GM21360 (cell line): ENCODE results near the gene TEKT1.

Source experiments
- ATAC-seq: cut with Tn5 transposase; IDR thresholded peaks from one replicate; pipeline ENCODE4 v1.9.1; 2021; ENCODE audit warnings: mild to moderate bottlenecking, moderate library complexity; ENCODE audit not compliant: unreplicated experiment

Gene TEKT1

DNA sequence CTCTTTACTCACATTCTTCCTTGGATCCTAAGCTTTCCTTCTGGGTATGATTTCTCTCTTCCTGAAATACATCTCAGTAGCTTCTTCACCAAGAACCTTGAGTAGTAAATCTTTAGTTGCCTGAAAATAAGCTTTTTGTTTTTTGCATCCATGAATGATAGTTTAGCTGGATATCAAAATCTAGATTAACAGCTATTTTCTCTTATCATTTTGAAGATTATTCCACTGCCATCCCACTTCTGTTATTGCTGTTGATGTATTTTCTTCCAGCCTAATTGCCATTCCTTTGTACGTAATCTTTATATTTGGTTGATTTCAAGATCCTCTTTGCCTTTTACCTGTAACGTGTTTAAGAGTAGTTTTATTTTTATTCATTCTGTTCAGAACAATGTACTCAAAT, 63.1 kb downstream of the TEKT1 start:
- no peak for ATAC-seq

DNA sequence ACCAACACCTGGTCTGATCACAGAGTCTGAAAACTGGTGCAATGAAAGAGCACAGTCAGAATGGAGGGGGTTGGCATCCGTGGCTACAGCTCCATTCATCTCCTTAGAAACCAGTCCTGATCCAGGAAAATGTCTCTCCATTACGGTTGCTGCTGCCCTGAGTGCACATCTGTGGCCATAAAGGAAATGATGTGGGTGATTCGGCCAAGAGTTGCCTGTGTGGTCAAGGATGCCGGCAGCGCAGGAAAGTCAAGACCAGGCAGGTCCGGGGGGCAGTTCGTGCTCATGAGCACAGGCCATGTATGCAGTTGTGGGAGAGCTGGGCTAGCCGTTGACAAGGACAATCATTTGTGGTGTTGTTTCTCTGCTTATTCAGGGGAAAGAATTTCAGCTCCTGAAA, 69.8 kb downstream of the TEKT1 start:
- no peak for ATAC-seq

DNA sequence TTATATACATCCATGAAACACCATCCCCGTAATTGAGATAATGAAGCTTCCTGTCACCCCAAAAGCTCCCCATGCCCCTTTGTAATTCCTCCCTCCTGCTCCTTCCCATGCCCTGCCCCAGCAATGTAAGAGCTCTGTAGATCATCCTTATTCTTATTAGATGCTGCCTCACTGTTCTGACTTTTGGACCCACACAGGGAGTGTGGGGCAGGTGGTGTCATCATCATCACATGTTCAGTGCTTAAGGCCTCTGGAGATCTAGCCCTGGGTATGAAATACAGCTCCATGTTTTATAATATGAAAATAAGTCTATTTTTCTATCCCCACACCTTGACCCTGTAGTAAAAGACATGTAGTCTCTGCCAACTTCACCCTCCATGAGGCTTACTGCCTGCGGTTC, 73.8 kb downstream of the TEKT1 start:
- no peak for ATAC-seq

DNA sequence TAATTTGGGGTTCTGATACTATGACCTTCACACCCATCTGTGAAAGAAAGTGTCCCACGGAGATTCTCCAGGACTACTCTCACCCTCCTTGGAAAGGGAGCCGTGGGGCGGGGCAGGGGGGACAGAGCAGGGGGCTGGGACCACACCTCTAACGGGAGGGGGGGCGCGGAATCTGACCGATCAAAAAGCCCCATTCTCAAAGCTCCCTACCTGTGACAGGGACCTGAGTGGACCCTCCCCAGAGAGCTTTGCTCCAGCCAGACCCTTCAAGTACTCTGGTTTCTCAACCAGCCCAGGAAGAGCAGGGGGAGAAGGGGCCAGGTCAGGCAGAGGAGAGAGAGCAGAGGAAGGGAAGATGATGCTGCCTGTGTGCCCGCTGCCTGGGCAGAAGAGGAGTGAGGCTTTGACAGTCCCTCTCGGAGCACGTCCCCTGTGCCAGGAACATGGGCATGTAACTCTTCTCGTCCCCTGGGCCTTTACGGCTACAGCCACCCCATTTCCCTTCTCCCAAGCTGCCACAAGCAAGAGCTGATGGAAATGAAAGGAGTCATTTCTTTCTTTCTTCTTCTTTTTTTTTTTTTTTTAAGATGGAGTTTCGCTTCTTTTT, 75.0 kb downstream of the TEKT1 start:
- ATAC-seq, result no peak

DNA sequence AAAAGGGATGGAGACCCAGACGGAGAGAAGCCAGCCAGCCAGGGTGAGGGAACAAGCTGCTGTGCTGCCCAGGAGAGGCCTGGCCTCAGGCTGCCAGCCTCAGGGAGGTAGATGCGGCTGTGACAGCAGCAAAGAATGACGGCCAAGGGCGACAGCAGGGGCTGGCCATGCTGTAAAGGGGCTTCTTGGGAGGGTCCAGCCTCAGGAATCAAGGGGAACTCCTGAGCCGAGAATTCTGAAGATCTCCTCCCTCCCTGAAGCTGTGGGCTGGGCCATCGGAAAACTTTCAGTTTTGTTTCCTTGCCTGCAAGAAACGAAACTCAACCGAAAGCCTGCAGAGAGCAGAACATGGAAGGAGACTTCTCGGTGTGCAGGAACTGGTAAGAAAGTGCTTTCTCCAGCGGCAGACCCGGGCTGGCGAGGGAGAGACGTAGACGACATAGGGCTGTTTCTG, 75.8 kb downstream of the TEKT1 start, which contains the start of gene XAF1:
Gene XAF1 (plus strand): TSS at position 316 of the 454 bp plus-strand sequence. CDS start 33 bp downstream, at position 349.
- ATAC-seq, result no peak

DNA sequence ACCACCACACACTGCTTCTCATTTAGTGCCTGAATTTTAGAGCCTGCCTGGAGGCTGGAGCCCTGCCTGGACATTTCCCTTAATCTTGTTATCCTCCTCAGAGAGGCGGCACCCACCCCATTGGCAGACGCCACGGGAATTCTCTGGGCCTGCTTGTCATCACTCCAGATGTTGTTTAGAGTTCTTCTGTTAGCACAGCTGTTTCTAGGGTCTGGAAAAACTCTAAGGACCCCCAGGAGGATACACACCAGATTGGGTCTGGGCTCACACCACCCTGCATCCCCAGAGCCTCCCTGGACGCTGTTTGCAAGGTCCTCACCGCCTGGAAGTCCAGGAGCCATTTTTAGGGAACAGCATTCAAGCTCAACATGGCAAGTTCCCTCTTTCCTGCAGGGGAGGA, 76.2 kb downstream of the TEKT1 start:
- ATAC-seq, result no peak

DNA sequence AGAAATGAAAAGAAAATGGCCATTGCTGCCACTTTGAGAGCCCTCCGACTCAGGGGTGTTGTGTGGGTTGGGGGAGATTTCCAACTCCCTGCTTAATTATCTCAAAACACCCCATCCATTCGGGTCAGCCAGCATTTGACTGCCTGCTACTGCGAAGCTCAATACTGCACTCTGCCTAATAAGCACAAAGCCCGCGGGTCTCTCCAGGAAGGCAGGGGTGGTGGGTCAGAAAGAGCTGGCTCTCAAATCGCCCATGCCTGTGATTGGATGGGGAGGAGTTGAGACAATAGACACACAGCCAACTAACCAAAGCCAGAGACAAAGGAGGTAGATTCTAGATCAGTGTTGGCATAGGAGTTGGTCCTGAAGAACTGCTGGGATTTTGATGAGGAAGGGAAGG, 78.0 kb downstream of the TEKT1 start:
- ATAC-seq, result no peak

DNA sequence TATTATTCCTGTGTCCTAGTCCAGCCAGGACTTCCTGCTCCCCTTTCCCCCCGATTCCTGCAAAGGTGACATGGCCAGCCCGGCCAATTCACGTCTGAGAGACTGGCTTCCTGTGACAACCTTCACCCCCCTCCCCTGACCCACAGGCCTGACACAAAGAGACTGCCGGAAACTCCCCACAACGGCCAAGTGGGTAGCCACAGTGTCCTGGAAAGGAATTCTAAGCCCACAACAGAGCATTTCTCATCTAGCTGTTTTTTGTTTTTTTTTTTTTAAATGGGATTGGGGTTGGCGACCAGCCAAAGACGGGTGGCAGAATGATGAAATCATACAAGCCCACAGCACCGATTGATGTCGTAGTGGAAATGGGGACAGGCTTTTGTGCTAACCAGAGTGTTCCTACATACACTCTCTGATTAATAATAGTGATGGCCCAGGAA, 78.5 kb downstream of the TEKT1 start:
- ATAC-seq, result no peak

DNA sequence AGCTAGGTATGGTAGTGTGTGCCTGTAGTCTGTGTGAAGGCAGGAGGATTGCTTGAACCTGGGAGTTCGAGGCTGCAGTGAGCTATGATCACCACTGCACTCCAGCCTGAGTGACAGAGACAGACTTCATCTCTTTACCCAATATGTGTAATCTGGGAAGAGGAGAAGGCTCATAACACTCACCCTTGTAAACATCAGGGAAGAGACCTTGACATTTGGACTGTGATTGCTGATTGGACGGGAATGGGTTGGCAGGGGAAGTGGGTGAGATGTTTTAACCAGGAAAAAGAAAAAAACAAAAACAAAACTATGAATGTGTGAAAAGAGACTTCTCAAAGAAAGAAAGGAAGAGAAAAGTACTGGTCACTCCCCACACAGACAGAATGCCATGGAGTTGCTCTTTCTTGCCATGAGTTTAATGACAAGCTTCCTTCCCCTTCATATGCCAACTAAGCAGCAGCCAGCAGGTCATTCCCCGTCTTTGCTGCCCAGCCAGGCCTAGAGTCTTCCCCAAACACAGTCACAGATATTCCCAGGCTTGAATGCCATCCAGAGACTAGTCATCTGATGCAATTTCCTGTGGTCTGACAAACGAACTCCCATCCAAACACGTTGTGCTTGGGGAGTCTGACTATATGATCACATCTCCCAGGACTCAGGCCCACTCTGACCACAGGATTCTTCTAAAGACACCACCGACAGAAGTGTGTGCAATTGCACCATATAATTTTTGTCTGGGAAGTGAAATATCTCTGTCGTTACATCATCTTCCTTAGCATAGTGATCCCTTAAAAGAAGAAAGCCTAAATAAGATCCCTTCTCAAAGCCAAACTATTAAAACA, 79.2 kb downstream of the TEKT1 start:
- no peak for ATAC-seq

DNA sequence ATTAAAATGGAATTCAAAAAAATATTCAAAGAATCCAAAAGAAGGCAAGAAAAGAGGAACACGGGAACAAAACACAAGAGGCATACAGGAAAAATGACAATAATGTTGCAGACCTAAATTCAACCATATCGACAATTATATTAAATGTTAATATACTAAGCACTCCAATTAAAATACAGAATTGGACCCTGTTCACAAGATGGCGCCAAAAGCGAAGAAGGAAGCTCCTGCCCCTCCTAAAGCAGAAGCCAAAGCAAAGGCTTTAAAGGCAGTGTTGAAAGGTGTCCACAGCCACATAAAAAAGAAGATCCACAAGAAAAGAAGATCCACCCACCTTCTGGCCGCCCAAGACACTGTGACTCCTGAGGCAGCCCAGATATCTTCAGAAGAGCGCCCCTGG, 82.0 kb downstream of the TEKT1 start:
- no peak for ATAC-seq

DNA sequence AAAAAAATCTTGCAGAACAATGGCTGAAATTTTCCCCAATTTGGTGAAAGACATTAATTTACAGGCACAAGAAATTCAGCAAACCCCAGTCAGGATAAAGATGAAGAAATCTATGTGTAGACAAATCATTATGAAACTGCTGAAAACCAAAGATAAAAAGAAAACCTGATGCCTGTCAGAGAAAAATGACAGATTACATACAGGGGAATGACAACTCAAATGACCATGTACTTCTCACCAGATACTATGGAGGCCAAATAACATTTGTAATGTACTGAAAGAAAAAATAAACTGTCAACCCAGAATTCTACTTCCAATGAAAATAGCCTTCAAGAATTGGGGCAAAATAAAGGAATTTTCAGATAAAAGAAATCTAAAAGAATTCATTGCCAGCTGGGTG, 82.9 kb downstream of the TEKT1 start:
- ATAC-seq, result no peak
